ENCODE data around the gene SNX13.
A peak's percentile ranks its signal among the peaks of the same experiment; 100 is the strongest.

SNX13 gene

DNA sequence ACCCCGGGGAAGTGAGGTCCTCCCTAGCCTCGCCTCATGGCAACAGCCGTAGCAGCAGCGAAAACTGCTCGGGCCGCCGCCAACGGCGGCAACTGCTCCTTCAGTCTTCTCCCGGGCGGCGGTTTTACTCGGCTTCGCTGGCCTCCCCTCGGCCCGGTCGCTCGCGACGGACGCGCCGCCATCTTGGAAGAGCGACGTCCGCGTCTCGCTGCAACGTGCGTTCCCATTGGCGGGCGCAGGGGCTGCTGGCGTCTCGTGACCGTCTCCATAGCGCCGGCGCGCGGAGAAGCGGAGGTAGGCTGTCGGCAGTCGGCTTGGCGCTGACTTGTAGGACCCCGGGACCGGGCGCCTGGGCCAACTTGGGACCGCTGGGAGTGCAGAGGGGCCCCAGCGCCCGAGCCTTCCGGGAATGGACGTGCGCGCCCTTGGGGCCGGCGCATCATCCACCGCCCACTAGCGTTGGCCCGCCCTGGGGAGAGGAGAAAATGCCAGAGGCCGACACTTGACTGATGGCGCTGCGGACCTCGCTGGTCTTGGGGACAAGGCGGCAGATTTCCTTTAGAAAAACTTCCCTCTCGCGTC, at the start of gene SNX13:
TSS of gene SNX13 (minus strand) at position 193 of the 582 bp plus-strand sequence. CDS start 199 bp downstream, outside the sequence.
- no peaks in the 10 kb centered on the region for H3K9me3 ChIP-seq
- TF ChIP-seq, protein P1, sequence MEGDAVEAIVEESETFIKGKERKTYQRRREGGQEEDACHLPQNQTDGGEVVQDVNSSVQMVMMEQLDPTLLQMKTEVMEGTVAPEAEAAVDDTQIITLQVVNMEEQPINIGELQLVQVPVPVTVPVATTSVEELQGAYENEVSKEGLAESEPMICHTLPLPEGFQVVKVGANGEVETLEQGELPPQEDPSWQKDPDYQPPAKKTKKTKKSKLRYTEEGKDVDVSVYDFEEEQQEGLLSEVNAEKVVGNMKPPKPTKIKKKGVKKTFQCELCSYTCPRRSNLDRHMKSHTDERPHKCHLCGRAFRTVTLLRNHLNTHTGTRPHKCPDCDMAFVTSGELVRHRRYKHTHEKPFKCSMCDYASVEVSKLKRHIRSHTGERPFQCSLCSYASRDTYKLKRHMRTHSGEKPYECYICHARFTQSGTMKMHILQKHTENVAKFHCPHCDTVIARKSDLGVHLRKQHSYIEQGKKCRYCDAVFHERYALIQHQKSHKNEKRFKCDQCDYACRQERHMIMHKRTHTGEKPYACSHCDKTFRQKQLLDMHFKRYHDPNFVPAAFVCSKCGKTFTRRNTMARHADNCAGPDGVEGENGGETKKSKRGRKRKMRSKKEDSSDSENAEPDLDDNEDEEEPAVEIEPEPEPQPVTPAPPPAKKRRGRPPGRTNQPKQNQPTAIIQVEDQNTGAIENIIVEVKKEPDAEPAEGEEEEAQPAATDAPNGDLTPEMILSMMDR (IDR thresholded peaks at IDR 0.05), result peak in 1 of 2 experiments; percentile 26
- H3K4me3 ChIP-seq, result peak within 1 kb of the TSS; percentile 67 to 74
- H3K4me1 ChIP-seq, result peaks cover 0 to 38% (median 10%) of the 10 kb centered on the region in 4 donors
- intact Hi-C loops (cut with DNase I; ENCODE audit: low total_unique reads), result no loop called here
- no peaks in the 10 kb centered on the region for H3K27me3 ChIP-seq
- peak within 1 kb of the TSS; percentile 94 to 95 for H3K27ac ChIP-seq
- DNase-seq, result peak; percentile 92 to 94
- no peaks in the 10 kb centered on the region for H3K36me3 ChIP-seq

- no peak overlapping the region for H3K27ac ChIP-seq
- H3K27me3 ChIP-seq, result no peaks in the 10 kb centered on the region
- H3K4me3 ChIP-seq, result no peak overlapping the region
- H3K4me1 ChIP-seq, result peaks cover 0 to 9% (median 0%) of the 10 kb centered on the region in 4 donors
- H3K9me3 ChIP-seq, result no peaks in the 10 kb centered on the region
- no peaks in the 10 kb centered on the region for H3K36me3 ChIP-seq
- intact Hi-C loops (cut with DNase I; ENCODE audit: low total_unique reads), result no loop called here
- DNase-seq, result no peak
- TF ChIP-seq, protein P1 (IDR thresholded peaks at IDR 0.05), result no peak
Measured at GRCh38 chr7:17989546-17989945, 49.3 kb upstream of the SNX13 start.

GRCh38 chr7:17988858-17989257, 48.6 kb upstream of the SNX13 start:
- intact Hi-C loops (cut with DNase I; ENCODE audit: low total_unique reads), result no loop called here
- H3K27me3 ChIP-seq, result no peaks in the 10 kb centered on the region
- no peak overlapping the region for H3K4me3 ChIP-seq
- no peaks in the 10 kb centered on the region for H3K9me3 ChIP-seq
- no peak overlapping the region for H3K27ac ChIP-seq
- TF ChIP-seq, protein P1 (IDR thresholded peaks at IDR 0.05), result no peak
- H3K36me3 ChIP-seq, result no peaks in the 10 kb centered on the region
- no peak for DNase-seq
- peaks cover 0 to 9% (median 0%) of the 10 kb centered on the region in 4 donors for H3K4me1 ChIP-seq

DNA sequence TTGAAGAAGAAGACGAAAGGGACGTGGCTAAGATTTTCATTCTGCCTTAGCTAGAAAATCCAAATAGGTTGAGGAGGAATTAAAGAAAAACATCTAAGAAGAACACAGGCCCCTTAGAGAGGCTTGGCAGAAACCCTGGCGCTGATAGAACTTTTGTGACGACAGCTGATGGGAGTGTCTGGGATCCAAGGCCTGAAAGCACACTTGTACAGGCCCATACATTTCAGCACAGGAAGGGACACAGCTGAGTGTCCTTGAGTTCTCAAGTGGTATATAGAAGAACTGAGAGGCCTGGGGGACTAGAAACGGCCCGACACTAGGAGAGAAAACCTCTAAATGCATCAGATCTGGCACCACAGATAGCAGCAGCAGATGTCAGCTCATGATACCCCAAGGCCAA, 47.8 kb upstream of the SNX13 start:
- TF ChIP-seq, protein P1 (IDR thresholded peaks at IDR 0.05), result no peak
- no peaks in the 10 kb centered on the region for H3K36me3 ChIP-seq
- no peaks in the 10 kb centered on the region for H3K9me3 ChIP-seq
- H3K27me3 ChIP-seq, result no peaks in the 10 kb centered on the region
- H3K27ac ChIP-seq, result no peak overlapping the region
- no peak overlapping the region for H3K4me3 ChIP-seq
- DNase-seq, result no peak
- intact Hi-C loops (cut with DNase I; ENCODE audit: low total_unique reads), result no loop called here
- peaks cover 0 to 9% (median 0%) of the 10 kb centered on the region in 4 donors for H3K4me1 ChIP-seq

GRCh38 chr7:17986851-17987250, 46.6 kb upstream of the SNX13 start:
- DNase-seq, result no peak
- intact Hi-C loops (cut with DNase I; ENCODE audit: low total_unique reads), result no loop called here
- Histone ChIP-seq H3K9me3 (no peaks in the 10 kb centered on the region), H3K36me3 (no peaks in the 10 kb centered on the region), H3K4me3 (no peak overlapping the region), H3K27ac (no peak overlapping the region), H3K4me1 (peaks cover 0 to 9% (median 0%) of the 10 kb centered on the region in 4 donors), H3K27me3 (no peaks in the 10 kb centered on the region)
- TF ChIP-seq, protein P1 (IDR thresholded peaks at IDR 0.05), result no peak
